Uterus (tissue), 2 donors: ENCODE data around the gene SLIT3.

Source experiments
- POLR2A ChIP-seq, 2 donors: fragments of 450-650 bp; IDR thresholded peaks; one replicate each; pipeline ENCODE4 v1.6.1; 2016; ENCODE audit warnings: antibody characterized with exemption in 2 of 2, mild to moderate bottlenecking in 1 of 2, moderate library complexity in 1 of 2
- TF ChIP-seq, protein P1 (sequence below), 4 experiments: fragments of 200-600 bp in 2 of 4; fragments of 450-650 bp in 2 of 4; sonication (generic) in 2 of 4; IDR thresholded peaks; one replicate each; pipeline ENCODE4 v1.5.1; 2016 to 2019; ENCODE audit warnings: antibody characterized with exemption in 4 of 4, mild to moderate bottlenecking in 2 of 4, moderate library complexity in 1 of 4

DNA sequence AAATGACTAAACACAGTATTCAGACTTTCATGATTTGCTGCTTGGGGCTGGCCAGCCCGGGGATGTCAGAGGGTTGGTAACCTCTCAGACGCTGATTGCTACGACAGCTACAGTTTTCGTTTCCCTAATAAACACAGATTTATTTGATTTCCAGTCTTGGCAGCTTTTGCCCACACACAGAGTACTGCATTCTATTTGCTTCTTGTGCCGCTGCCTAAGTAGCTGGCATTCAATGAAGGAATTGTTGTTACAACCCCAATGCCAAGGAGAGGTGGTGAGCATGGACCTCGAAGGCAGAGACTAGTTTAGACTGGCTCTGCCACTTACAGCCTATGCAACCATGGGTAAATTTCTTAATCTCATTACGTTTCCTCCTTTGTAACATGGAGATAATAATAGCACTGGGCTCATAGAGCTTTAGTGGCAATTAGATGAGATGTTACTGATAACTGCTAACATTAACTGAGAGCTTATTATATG, 474.7 kb downstream of the SLIT3 start:
- TF ChIP-seq POLR2A (IDR thresholded peaks at IDR 0.05), result no peak
- TF ChIP-seq, protein P1, sequence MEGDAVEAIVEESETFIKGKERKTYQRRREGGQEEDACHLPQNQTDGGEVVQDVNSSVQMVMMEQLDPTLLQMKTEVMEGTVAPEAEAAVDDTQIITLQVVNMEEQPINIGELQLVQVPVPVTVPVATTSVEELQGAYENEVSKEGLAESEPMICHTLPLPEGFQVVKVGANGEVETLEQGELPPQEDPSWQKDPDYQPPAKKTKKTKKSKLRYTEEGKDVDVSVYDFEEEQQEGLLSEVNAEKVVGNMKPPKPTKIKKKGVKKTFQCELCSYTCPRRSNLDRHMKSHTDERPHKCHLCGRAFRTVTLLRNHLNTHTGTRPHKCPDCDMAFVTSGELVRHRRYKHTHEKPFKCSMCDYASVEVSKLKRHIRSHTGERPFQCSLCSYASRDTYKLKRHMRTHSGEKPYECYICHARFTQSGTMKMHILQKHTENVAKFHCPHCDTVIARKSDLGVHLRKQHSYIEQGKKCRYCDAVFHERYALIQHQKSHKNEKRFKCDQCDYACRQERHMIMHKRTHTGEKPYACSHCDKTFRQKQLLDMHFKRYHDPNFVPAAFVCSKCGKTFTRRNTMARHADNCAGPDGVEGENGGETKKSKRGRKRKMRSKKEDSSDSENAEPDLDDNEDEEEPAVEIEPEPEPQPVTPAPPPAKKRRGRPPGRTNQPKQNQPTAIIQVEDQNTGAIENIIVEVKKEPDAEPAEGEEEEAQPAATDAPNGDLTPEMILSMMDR (IDR thresholded peaks at IDR 0.05), result no peak
